LNCaP clone FGC (cell line): ENCODE data around the gene HOXC13.

Source experiments
- DNase-seq: peaks from one replicate; pipeline ENCODE4 v3.0.0-alpha.2; 2011; ENCODE audit warnings: low read depth
- H3K4me3 ChIP-seq: 2 replicates; pipeline ENCODE4 v1.5.1; 2011; ENCODE audit warnings: mild to moderate bottlenecking, low read depth, low read length, control low read depth
- TF ChIP-seq, protein P1 (sequence below): IDR thresholded peaks from 2 replicates; pipeline ENCODE4 v1.5.1; 2012; ENCODE audit warnings: mild to moderate bottlenecking; ENCODE audit not compliant: control insufficient read depth, insufficient read depth; ENCODE audit errors: extremely low read depth

HOXC13 gene

DNA sequence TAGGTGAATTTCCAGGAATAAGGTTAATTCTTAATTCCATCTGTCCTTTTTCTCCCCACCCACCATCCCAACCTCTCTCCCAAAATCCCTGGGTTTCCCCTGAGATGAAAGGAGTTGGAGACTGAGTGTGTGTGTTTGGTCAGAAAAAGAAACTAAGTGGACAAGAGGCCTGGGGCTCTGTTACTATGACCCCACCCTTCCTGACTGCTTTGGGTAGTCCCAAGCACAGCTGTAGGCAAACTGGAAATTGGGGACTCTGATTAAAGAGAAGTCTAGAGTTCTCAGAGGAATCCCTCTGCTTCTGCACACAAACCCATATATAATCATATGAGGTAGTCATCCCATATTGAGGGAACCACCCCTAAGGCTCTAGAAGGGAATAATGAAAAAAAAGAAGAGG is 9.1 kb downstream of the HOXC13 start:
- no peak for DNase-seq
- TF ChIP-seq, protein P1, sequence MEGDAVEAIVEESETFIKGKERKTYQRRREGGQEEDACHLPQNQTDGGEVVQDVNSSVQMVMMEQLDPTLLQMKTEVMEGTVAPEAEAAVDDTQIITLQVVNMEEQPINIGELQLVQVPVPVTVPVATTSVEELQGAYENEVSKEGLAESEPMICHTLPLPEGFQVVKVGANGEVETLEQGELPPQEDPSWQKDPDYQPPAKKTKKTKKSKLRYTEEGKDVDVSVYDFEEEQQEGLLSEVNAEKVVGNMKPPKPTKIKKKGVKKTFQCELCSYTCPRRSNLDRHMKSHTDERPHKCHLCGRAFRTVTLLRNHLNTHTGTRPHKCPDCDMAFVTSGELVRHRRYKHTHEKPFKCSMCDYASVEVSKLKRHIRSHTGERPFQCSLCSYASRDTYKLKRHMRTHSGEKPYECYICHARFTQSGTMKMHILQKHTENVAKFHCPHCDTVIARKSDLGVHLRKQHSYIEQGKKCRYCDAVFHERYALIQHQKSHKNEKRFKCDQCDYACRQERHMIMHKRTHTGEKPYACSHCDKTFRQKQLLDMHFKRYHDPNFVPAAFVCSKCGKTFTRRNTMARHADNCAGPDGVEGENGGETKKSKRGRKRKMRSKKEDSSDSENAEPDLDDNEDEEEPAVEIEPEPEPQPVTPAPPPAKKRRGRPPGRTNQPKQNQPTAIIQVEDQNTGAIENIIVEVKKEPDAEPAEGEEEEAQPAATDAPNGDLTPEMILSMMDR = no peak
- no peak overlapping the region for H3K4me3 ChIP-seq

DNA sequence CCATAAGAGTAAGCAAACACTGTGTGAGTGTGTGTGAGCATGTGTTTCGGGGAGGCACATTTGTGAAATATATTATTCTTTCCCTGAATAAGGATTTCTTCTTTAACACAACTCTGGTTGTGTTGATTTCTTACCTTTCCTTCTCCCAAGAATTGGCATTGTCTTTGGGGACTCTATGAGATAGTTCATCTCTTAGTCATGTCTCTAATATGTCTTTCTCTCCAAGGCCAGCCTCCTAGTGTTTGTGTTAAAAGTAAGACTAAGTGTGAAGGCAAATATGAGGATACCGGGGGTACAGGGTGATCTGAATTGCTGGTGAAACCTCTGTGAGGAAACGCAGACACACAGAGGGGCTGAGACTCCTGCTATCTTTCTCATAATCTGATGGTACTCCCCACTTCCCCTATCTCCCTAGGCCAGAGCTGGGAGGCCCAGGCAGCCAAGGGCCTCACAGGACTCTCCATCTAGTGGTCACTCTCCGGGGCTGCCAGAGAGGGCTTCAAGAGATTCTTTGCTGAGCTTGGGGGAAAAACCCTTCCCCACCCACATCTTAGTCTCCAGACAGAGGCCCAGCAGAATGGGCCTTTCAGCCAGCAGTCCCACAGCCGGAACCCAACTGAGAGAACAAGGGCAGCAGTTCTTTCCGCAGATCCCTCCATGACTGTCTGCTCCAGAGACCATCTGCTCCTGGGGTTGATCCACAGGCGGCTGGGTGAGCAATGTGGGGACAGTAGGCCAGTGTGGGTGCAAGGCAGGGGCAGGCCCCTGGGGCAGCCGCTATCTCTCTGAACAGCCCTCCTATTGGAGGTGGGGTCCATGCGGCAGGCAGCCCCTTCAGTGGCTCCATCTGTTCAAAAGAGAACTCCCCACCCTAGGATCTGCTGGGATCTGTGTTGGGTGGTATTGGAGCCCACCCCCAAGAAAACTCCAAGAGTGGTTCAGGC is 10.3 kb downstream of the HOXC13 start:
- no peak overlapping the region for H3K4me3 ChIP-seq
- TF ChIP-seq, protein P1 = no peak
- no peak for DNase-seq

DNA sequence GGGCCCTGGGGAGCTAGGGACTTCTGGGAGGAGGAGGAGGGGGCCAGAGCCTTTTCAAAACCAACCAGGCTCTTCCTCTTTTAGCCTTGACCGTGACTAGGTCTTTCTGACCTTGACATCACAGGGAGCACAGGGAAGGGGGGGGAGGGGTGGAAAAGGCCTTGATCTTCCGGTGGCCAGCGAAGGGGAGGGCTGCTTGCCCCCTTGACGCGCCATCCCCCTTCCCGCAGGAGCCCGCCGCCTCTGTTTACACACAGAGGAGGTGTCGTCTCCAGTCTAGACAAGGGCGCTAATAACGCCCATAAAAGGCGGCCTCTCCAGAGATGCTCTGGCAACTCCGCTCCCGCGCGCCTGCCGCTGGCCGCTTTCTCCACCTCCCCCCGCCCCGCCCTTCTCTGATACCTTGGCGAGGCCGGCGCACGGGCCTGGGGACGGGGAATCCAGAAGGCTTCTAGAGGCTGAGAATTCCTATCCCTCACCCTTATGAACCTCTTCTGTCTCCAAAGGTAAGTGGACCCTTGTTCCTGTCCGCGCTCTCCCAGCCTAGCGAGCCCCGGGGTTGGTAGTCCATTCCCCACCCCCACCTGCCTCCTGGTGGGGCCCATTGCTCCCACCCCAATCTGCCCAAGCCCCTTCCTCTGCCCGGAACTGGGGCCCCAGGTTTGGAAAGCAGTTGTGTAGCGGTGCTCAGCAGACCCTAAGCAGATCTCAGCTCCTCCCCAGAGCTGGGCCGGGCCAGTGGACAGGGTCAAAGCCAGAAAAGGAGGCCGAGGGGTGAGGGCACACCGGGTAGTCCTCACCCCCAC is 11.2 kb downstream of the HOXC13 start:
- no peak overlapping the region for H3K4me3 ChIP-seq
- no peak for DNase-seq
- TF ChIP-seq, protein P1 = no peak

DNA sequence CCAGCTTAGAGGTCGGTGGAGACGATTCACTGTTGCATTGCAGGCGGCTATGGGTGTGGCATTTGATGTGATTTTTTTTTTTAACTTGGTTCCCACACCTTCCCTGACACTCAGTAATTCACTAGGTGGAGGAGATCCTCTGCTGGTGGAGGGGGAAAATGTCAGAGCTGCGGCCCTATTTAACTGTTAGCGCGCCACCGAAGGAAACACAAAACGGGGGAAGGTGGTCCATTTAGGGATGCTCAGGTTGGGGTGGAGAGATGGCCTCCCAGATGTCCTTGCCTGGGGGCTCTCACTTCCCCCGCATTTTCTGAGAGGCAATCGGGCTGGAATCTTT is 11.8 kb downstream of the HOXC13 start:
- TF ChIP-seq, protein P1 = no peak
- no peak overlapping the region for H3K4me3 ChIP-seq
- DNase-seq = no peak

DNA sequence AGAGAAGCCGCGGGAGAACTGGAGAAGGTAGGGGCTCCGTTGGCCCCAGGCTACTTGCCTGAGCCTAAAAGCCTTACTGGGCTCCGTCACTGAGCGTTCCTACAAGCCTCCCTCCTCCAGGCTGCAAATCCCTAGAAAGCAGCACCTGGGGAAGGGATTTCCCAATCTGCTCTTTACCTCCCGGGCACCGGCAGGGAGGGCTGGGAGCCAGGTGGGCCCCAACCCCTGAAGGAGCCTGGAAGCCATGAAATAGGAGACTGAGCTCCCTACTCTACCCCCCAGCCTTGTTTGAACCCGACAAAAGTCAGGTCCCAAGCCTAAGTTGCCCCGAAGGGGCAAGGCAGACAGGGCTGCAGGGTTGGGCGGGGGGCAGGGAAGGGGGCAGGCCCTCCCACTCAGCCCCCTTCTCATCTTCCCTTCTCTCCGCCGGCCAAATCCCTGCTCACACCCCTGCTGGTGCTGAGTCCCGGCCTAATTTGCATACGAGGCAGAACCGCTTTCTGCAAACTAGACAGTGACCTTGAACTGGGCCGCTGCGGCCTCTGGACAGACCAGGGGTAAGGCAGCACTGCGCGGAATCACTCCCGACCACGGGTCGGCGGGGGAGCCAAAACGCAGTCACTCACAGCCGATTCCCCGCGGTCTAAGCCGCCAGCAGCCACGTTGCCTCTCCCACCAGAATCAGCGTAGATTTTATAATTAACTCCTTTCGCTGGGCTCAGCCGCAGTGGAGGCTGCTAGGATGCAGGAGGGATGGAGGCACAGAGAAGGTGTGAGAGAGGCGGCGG is 12.4 kb downstream of the HOXC13 start:
- no peak overlapping the region for H3K4me3 ChIP-seq

DNA sequence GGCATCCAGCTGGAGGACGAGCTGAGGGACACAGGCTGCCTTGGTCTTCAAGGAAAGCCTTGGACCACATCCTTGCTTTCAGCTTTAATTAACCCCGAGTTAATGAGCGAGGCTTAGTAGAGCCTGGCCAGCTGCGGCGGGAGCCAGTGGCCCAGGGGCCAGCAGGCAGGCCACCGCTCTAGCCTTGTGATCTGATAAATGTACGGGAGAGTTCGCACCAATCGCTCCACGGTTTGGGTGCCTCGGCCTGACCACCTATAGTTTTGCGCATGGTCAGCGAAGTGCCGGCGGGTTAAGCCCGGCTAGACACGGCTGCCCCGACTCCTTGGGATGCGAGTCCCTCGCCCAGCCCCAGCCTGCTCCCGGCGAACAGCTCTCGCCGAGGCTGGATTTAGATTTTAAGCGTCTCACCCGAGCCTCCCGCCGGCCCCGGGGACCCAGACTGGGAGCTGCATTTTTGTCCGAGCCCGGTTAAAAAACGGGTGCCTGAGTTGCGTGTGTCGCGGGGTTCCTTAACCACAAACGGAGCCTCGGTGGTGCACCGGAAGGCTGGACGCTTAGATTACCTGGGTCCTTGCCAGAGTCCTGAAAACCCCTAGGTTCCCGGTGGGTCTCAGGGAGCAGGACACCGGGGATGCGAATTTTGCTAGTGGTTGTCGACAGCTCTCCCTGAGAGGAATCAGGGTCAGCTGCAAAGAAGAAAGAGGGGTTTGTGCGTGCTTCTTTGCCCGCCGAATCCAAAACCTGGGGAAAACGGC is 13.1 kb downstream of the HOXC13 start:
- TF ChIP-seq, protein P1 = no peak
- no peak for DNase-seq
- no peak overlapping the region for H3K4me3 ChIP-seq

More for the DNA sequence above, 12.4 kb downstream of the HOXC13 start:
- DNase-seq = no peak
- TF ChIP-seq, protein P1 = no peak
